ENCODE results near the gene SHLD1. TPM values are rescaled to one million over a fixed set of nuclear protein-coding genes. Genes with fewer than 3 reads are reported as not detected.

Gene SHLD1
- total RNA-seq, 1 donor from 2014 or later: 4.1 TPM

GRCh38 chr20:5806457-5807263 lies 56.5 kb downstream of the SHLD1 start:
- Mint-ChIP-seq H3K4me3 (ENCODE audit: unreplicated experiment) (no peak overlapping the region), H3K9me3 (ENCODE audit: unreplicated experiment) (no peaks in the 10 kb centered on the region), H3K36me3 (ENCODE audit: unreplicated experiment) (no peaks in the 10 kb centered on the region), H3K27me3 (ENCODE audit: unreplicated experiment) (no peaks in the 10 kb centered on the region), H3K27ac (ENCODE audit: unreplicated experiment) (no peak overlapping the region), H3K4me1 (ENCODE audit: unreplicated experiment) (peaks cover 16% of the 10 kb centered on the region)
- DNase-seq (ENCODE audit: extremely low spot score, unreplicated experiment): peak; percentile 48
- TF ChIP-seq CTCF (IDR thresholded peaks at IDR 0.05): no peak

GRCh38 chr20:5807431-5807830 lies 57.2 kb downstream of the SHLD1 start:
- Mint-ChIP-seq H3K36me3 (ENCODE audit: unreplicated experiment) (no peaks in the 10 kb centered on the region), H3K9me3 (ENCODE audit: unreplicated experiment) (no peaks in the 10 kb centered on the region), H3K27me3 (ENCODE audit: unreplicated experiment) (no peaks in the 10 kb centered on the region), H3K4me3 (ENCODE audit: unreplicated experiment) (no peak overlapping the region), H3K27ac (ENCODE audit: unreplicated experiment) (no peak overlapping the region), H3K4me1 (ENCODE audit: unreplicated experiment) (peaks cover 16% of the 10 kb centered on the region)
- TF ChIP-seq CTCF (IDR thresholded peaks at IDR 0.05): no peak
- peak; percentile 25 for DNase-seq (ENCODE audit: extremely low spot score, unreplicated experiment)

GRCh38 chr20:5808901-5809300 lies 58.7 kb downstream of the SHLD1 start:
- H3K27me3 Mint-ChIP-seq (ENCODE audit: unreplicated experiment): no peaks in the 10 kb centered on the region

GRCh38 chr20:5809495-5809894 lies 59.3 kb downstream of the SHLD1 start:
- no peak for TF ChIP-seq CTCF (IDR thresholded peaks at IDR 0.05)
- no peak overlapping the region for H3K4me3 Mint-ChIP-seq (ENCODE audit: unreplicated experiment)
- DNase-seq (ENCODE audit: extremely low spot score, unreplicated experiment): no peak
- no peaks in the 10 kb centered on the region for H3K36me3 Mint-ChIP-seq (ENCODE audit: unreplicated experiment)
- peaks cover 9% of the 10 kb centered on the region for H3K4me1 Mint-ChIP-seq (ENCODE audit: unreplicated experiment)
- no peaks in the 10 kb centered on the region for H3K27me3 Mint-ChIP-seq (ENCODE audit: unreplicated experiment)
- H3K9me3 Mint-ChIP-seq (ENCODE audit: unreplicated experiment): no peaks in the 10 kb centered on the region
- H3K27ac Mint-ChIP-seq (ENCODE audit: unreplicated experiment): no peak overlapping the region

More at GRCh38 chr20:5808901-5809300, 58.7 kb downstream of the SHLD1 start:
- H3K4me1 Mint-ChIP-seq (ENCODE audit: unreplicated experiment): peaks cover 13% of the 10 kb centered on the region
- no peak overlapping the region for H3K4me3 Mint-ChIP-seq (ENCODE audit: unreplicated experiment)
- no peak overlapping the region for H3K27ac Mint-ChIP-seq (ENCODE audit: unreplicated experiment)
- H3K36me3 Mint-ChIP-seq (ENCODE audit: unreplicated experiment): no peaks in the 10 kb centered on the region
- TF ChIP-seq CTCF (IDR thresholded peaks at IDR 0.05): no peak
- DNase-seq (ENCODE audit: extremely low spot score, unreplicated experiment): no peak
- no peaks in the 10 kb centered on the region for H3K9me3 Mint-ChIP-seq (ENCODE audit: unreplicated experiment)

- Mint-ChIP-seq H3K4me1 (ENCODE audit: unreplicated experiment) (no peaks in the 10 kb centered on the region), H3K36me3 (ENCODE audit: unreplicated experiment) (no peaks in the 10 kb centered on the region), H3K9me3 (ENCODE audit: unreplicated experiment) (no peaks in the 10 kb centered on the region), H3K27me3 (ENCODE audit: unreplicated experiment) (no peaks in the 10 kb centered on the region), H3K4me3 (ENCODE audit: unreplicated experiment) (no peak overlapping the region), H3K27ac (ENCODE audit: unreplicated experiment) (no peak overlapping the region)
- DNase-seq (ENCODE audit: extremely low spot score, unreplicated experiment): no peak
- TF ChIP-seq CTCF (IDR thresholded peaks at IDR 0.05): no peak
Measured at GRCh38 chr20:5810800-5811422, 60.7 kb downstream of the SHLD1 start.
